T-helper 2 cell treated with Interferon-gamma antibody and Interleukin-4, amounts not matched to agents 5 μg/mL and 100 μg/mL, for 36 hours (primary cell): ENCODE data around the gene IDH3B.
"Not testable (repeated sequence)": the region's sequence is repeated elsewhere in the genome, so short reads cannot be mapped to it uniquely, and the experiment has no call there.

Source experiments
- DNase-seq: peaks from one replicate; pipeline ENCODE4 v3.0.0; 2021; ENCODE audit warnings: low spot score
- H3K27ac Mint-ChIP-seq: one replicate; pipeline ENCODE4 v1.8.0; 2021; ENCODE audit warnings: mild to moderate bottlenecking, mixed read lengths
- H3K27me3 Mint-ChIP-seq: one replicate; pipeline ENCODE4 v1.8.0; 2021; ENCODE audit warnings: low read depth, mixed read lengths
- H3K36me3 Mint-ChIP-seq: one replicate; pipeline ENCODE4 v1.8.0; 2021; ENCODE audit warnings: low read depth, mixed read lengths
- H3K4me1 Mint-ChIP-seq: one replicate; pipeline ENCODE4 v1.8.0; 2021; ENCODE audit warnings: low read depth, mixed read lengths
- H3K4me3 Mint-ChIP-seq: one replicate; pipeline ENCODE4 v1.8.0; 2022; ENCODE audit warnings: mild to moderate bottlenecking, moderate library complexity, mixed read lengths
- H3K9me3 Mint-ChIP-seq: one replicate; pipeline ENCODE4 v1.8.0; 2021; ENCODE audit warnings: mixed read lengths

The IDH3B gene

DNA sequence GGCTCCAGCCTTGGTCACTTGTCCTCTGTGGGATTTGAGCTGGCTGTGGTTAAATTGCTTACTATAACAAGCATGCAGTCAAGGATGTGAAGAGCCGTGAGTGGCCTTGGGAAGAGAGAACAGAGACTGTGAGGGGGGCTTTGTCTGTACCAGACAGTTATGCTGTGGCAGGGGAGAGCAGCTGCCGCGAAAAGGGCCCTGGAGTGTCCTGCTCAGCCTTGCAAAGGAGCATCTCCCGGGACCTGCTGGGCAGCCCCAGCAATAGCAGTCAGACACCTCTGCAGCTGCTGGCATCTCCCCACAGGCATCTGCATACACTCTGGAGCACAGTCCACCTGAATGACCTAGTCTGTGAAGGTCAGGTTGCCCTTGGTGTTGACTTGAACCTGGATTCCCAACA lies 34.9 kb upstream of the IDH3B start:
- H3K27ac Mint-ChIP-seq = no peak overlapping the region
- DNase-seq = no peak

DNA sequence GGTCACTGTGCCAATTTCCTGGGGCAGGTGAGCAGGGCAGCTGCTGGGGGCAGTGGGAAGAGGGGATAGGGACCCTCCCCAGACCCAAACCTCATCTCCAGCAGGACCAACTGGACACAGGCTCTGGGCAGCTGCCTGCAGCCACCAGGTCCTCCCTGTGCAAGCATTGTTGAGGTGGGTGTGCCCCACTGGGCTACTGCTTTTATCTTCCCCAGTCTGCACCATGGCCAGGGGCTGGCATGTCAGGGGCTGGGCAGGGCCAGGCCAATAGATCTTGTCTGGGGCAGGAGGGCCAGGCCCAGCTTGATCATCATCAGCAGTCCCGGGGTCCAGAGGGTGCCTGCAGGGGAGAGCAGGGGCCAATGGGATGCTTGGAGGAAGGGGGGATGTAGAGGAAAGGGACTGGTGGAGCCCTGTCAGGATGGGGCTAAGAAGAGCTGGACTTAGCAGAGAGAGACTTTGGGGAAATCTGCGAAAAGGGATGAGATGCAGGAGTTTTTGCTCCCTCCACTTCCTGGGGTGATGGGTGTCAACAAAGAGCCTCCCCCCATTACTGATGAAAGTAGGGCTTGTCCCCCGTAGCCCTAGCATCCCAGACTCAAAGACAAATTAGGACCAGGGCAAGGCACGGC lies 34.3 kb upstream of the IDH3B start:
- Mint-ChIP-seq H3K4me3 (no peak overlapping the region), H3K27ac (no peak overlapping the region), H3K9me3 (no peaks in the 10 kb centered on the region), H3K36me3 (peaks cover 2% of the 10 kb centered on the region), H3K4me1 (peaks cover 3% of the 10 kb centered on the region), H3K27me3 (peaks cover 33% of the 10 kb centered on the region)
- DNase-seq = no peak

More for the DNA sequence above, 34.9 kb upstream of the IDH3B start:
- Mint-ChIP-seq H3K9me3 (no peaks in the 10 kb centered on the region), H3K4me1 (peaks cover 3% of the 10 kb centered on the region), H3K36me3 (peaks cover 2% of the 10 kb centered on the region), H3K4me3 (no peak overlapping the region), H3K27me3 (peaks cover 32% of the 10 kb centered on the region)

DNA sequence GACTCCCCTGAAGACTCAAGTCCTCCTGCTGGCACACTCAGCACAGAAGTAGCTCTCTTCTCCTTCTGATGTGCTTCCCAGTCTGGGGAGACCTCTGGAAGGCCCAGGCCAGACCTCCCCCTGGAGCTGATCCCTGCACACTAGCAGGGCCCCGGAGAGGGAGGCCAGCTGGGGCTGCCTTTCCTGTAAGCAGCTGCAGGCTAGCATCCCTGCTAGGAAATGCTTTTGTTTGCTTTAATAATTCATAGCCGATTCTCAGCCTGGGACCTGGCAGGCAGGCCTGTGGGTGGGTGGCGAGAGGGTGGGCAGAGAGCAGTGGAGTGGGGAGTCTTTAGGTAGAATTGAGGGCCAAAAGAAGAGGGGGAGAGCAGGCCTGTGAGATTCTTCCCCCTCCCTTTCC lies 33.8 kb upstream of the IDH3B start:
- peaks cover 2% of the 10 kb centered on the region for H3K36me3 Mint-ChIP-seq
- no peak overlapping the region for H3K27ac Mint-ChIP-seq
- no peak for DNase-seq
- no peak overlapping the region for H3K4me3 Mint-ChIP-seq
- H3K4me1 Mint-ChIP-seq = peaks cover 3% of the 10 kb centered on the region
- no peaks in the 10 kb centered on the region for H3K9me3 Mint-ChIP-seq
- H3K27me3 Mint-ChIP-seq = peaks cover 33% of the 10 kb centered on the region

DNA sequence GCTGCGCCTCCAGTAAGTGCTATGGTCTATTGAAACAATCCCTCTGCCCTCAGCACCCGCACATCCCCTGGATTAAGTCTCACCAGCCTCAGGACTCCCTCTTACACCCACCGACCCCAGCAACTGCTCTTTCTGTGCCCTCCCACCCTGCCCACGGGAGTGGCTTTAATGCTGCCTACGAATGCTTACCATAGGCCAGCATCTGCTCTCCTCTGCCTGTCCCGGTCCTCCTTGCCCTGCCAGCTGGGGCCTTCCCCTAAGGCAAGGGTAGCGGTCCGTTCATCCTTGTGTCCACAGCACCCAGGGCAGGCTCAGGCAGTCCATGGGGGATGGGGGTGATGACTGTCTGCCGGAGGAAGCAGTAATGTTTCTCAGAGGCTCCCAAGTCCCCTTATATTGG lies 32.6 kb upstream of the IDH3B start:
- Mint-ChIP-seq H3K4me3 (no peak overlapping the region), H3K27ac (no peak overlapping the region), H3K4me1 (peaks cover 8% of the 10 kb centered on the region), H3K9me3 (no peaks in the 10 kb centered on the region), H3K27me3 (peaks cover 39% of the 10 kb centered on the region), H3K36me3 (peaks cover 7% of the 10 kb centered on the region)
- DNase-seq = no peak

DNA sequence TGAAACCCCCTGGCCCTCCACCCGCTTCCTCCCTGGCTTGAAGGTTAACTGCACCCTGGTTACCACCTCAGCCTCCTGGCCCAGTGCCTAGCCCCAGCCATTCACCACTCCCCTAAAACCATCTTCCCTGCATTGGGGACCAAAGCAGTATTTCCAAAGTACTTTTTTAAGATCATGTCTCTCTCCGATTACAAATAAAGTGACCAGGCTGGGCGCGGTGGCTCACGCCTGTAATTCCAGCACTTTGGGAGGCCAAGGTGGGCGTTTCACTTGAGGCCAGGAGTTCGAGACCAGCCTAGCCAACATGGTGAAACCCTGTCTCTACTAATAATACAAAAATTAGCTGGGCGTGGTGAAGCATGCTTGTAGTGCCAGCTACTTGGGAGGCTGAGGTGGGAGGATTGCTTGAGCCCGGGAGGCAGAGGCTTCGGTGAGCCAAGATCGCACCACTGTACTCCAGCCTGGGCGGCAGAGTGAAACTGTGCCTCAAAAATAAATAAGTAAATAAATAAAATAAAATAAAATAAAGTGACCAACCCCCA lies 32.0 kb upstream of the IDH3B start:
- H3K9me3 Mint-ChIP-seq, H3K27ac Mint-ChIP-seq, H3K36me3 Mint-ChIP-seq, DNase-seq, H3K4me3 Mint-ChIP-seq: not testable (repeated sequence)
- Mint-ChIP-seq H3K4me1 (peaks cover 12% of the 10 kb centered on the region), H3K27me3 (peaks cover 45% of the 10 kb centered on the region)

DNA sequence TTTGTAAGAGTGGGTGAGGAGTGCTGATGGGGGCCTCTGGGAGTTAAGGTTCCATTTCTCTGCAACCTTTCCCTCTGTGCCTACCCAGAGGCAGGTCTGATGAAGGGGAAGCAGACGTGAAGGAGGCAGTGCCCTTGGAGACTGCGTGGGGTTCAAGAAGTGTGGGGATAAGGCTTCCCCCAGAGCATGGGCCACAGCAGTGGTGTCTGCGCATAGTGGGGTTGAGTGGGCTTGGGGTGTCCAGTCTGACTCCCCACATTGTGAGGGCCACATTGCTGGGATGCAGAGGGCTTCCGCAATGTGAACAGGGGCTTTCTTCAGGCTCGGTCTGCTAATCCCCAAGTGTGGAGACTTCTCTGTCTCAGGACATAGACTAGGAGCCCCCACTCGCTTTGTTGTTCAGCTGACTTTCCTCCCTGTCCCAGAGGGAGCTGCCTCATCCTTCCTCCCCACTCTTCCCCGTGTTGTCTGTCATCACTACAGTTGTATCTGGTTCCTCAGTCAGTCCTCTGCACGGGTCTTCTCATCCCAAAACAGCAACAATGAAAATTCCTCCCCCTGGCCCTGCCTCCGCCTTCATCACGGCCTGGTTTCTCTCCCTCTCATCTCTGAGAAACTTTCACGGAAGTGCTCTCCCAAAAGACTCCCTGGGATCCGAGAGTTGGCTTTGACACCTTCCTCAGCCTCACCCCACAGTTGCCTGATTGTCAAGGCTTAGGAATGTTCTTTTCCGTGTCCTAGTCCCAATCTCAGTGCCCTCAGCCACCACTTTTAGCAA lies 31.4 kb upstream of the IDH3B start:
- Mint-ChIP-seq H3K4me1 (peaks cover 12% of the 10 kb centered on the region), H3K27ac (no peak overlapping the region), H3K9me3 (no peaks in the 10 kb centered on the region), H3K4me3 (peak overlapping the region; percentile 67), H3K36me3 (peaks cover 8% of the 10 kb centered on the region), H3K27me3 (peaks cover 50% of the 10 kb centered on the region)
- no peak for DNase-seq

DNA sequence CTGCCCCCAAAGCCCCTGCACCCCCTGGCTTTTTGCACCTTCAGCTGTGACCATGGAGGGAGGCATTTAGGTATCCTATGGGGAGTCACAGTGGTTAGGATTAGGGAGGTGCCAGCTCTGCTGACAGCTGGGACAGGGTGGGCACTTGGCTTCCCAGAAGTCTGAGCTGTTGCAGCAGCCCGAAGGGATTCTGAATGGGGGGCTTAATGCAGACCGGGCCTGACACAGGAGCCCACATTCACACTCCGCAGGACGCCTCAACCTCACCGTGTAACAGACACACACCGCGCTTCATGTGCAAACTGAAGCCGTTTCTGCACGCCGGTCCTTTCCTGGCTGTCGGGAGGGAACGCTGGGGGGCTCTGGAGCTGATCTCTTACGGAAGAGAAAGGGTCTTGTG lies 30.5 kb upstream of the IDH3B start:
- H3K27me3 Mint-ChIP-seq = peaks cover 54% of the 10 kb centered on the region
- H3K4me3 Mint-ChIP-seq = no peak overlapping the region
- no peak overlapping the region for H3K27ac Mint-ChIP-seq
- no peaks in the 10 kb centered on the region for H3K9me3 Mint-ChIP-seq
- no peak for DNase-seq
- H3K4me1 Mint-ChIP-seq = peaks cover 12% of the 10 kb centered on the region
- peaks cover 8% of the 10 kb centered on the region for H3K36me3 Mint-ChIP-seq

DNA sequence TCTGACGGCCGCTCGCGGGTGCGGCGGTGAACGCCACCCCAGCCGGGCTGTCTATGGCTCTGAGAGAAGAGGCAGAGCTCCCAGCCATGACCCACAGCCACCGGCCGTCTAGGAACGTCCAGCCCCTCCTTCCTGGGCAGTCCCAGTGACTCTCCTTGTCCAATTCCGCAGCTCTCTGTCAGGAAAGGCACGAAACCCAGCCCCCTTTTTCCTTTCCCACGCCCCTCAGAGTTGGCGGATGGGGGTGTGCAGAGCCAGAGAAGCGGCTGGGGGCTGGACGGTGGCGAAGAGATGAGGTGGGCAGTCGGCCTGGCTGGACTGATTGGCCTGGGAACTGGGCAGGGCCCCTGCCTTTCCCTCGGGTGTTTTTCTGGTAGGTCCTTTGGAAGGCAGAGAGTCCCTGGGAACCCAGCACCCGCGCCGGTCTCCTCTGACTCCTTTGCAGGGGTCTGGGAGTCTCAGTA lies 30.0 kb upstream of the IDH3B start:
- H3K4me3 Mint-ChIP-seq = no peak overlapping the region
- no peaks in the 10 kb centered on the region for H3K9me3 Mint-ChIP-seq
- no peak for DNase-seq
- H3K27ac Mint-ChIP-seq = no peak overlapping the region
- peaks cover 13% of the 10 kb centered on the region for H3K4me1 Mint-ChIP-seq
- H3K36me3 Mint-ChIP-seq = peaks cover 8% of the 10 kb centered on the region
- peaks cover 57% of the 10 kb centered on the region for H3K27me3 Mint-ChIP-seq

DNA sequence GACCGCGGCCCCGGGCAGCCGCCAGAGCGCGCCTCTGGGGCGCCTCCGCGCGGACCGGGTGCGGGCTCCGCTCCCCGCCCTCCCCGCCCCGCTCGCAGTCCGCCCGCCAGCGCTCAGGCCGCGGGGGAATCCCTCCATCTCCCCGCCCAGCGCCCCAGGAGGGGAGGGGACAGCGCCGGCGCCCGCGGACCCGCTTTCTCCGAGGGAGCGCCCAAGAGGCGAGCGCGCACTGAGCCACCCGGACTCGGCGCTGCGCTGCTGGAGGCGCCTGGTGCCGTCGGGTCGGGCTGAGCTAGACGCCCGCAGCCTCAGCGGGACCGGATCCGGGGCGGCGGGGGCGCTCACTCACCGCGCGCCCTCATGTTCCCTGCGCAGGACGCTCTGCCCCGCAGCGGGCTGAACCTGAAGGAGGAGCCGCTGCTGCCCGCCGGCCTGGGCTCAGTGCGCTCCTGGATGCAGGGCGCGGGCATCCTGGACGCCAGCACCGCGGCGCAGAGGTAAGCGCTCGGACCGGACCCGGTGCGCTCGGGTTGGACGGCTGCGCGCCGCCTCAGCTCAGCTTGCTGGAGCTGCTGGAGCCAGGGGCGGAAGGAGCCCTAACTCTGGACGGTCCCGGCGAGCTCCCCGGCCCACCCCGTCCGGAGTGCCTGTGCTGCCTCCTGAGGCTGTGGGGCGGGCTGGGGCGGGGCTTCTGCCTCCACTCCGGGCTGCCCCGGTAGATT lies 29.4 kb upstream of the IDH3B start:
- H3K4me1 Mint-ChIP-seq = peaks cover 16% of the 10 kb centered on the region
- no peak overlapping the region for H3K27ac Mint-ChIP-seq
- H3K36me3 Mint-ChIP-seq = peaks cover 8% of the 10 kb centered on the region
- H3K9me3 Mint-ChIP-seq = no peaks in the 10 kb centered on the region
- DNase-seq = peak; percentile 61
- H3K4me3 Mint-ChIP-seq = no peak overlapping the region
- H3K27me3 Mint-ChIP-seq = peaks cover 57% of the 10 kb centered on the region

DNA sequence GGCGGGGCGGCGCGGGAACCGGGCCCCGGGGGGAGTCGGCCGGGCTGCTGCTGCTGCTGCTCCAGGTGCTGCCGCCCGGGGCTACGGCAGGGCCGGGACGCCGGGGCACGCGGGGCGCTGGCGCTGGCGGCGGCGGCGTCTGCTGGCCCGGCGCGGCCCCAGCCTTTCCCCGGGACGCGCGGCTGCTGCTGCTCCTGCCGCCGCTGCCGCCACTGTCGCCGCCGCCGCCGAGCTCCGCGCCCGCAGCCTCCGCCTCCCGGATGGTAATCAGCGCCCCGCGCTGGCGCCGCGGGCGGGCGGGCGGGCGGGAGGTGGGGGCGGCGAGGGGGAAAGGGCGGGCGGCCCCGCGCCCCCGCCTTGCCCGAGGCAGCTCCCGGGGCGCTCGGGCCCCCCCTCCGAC lies 28.9 kb upstream of the IDH3B start:
- Mint-ChIP-seq H3K27me3 (peaks cover 57% of the 10 kb centered on the region), H3K4me3 (no peak overlapping the region), H3K9me3 (no peaks in the 10 kb centered on the region), H3K27ac (no peak overlapping the region), H3K36me3 (peaks cover 8% of the 10 kb centered on the region), H3K4me1 (peaks cover 22% of the 10 kb centered on the region)
- no peak for DNase-seq

DNA sequence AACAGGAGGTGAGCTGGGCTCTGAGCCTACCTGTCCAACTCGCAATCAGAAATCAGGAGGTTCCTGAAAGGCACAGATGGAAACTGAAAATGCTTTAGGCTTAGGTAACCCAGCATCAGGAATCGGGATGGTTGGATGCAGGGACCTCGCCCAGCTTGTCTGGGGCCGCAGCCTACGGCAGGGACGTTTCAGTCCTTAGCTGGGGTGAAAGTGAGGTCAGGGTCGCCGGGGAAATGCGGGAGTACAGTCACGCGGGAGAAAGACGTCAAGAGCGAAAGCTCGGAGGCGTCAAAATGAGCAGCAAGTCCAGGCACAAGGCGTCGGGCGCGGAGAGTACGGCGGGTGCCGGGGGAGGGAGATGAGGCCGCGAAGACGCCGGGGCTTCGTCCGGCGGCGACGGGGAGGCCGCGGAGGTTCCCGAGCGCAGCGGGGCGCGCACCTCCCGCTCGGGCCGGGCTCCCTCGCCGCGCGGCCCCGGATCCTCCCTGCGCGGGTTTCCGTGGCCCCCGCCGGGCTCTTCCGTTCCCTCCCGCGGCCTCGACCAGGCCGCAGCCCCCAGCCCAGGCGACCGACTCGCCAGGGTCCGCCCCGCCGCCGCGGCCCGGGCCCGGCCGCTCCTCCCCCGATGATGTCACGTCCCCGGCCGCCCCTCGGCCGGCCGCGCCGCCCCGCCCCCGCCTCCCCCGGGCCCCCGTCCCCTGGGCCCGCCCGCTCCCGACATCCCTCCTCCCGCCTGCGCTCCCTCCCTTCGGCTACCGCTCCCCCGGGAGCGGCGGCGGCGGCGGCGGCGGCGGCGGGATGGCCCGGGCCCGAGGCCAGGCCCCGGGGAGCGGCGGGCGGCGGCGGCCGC lies 28.2 kb upstream of the IDH3B start, which contains the start of gene EBF4:
EBF4 (plus strand) TSS at position 745 of the 850 bp plus-strand sequence. CDS start 866 bp downstream, outside the sequence.
- peaks cover 8% of the 10 kb centered on the region for H3K36me3 Mint-ChIP-seq
- H3K27ac Mint-ChIP-seq = peak within 1 kb of the TSS; percentile 86
- peaks cover 27% of the 10 kb centered on the region for H3K4me1 Mint-ChIP-seq
- DNase-seq = peak; percentile 23
- peaks cover 57% of the 10 kb centered on the region for H3K27me3 Mint-ChIP-seq
- no peaks in the 10 kb centered on the region for H3K9me3 Mint-ChIP-seq
- peak within 1 kb of the TSS; percentile 96 for H3K4me3 Mint-ChIP-seq

DNA sequence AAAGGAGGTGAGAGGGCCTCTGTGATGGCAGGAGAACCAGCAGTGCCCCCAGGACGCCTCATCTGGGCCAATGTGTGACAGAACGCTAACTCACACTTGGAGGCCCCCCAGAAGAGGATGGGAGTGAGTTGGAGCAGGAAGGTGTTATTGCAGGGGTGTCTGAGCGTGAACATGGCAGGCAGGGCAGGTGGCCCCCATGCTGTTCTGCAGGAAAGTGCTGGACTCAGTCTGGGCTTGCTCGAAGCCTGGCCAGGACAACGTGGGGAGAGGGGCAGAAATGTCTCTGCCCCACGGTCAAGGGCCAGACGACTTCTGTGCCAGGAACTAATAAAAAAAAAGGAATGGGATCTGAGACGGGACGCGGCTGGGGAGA lies 27.6 kb upstream of the IDH3B start:
- H3K4me3 Mint-ChIP-seq = peak overlapping the region; percentile 96
- peaks cover 8% of the 10 kb centered on the region for H3K36me3 Mint-ChIP-seq
- DNase-seq = no peak
- peaks cover 53% of the 10 kb centered on the region for H3K27me3 Mint-ChIP-seq
- no peaks in the 10 kb centered on the region for H3K9me3 Mint-ChIP-seq
- H3K27ac Mint-ChIP-seq = peak overlapping the region; percentile 86
- H3K4me1 Mint-ChIP-seq = peaks cover 27% of the 10 kb centered on the region

DNA sequence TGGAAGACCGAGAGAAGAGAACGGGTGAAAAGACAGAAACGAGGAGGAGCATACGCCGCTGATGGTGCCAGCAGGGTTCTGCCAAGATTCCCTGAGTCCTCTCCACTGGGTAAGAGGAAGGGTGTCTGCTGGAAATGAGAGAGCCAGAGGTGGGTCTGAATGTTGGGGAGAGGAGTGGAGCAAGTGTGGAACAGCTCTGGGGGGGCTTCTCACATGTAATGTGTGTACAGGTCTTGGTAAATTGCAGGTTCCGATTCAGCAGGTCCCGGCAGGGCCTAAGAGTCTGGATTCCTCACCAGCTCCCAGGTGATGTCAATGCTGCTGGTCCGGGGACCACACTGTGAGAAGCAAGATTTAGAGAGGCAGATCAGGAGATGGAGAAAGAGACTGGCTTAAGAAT lies 27.1 kb upstream of the IDH3B start:
- Mint-ChIP-seq H3K4me1 (peaks cover 28% of the 10 kb centered on the region), H3K27me3 (peaks cover 49% of the 10 kb centered on the region), H3K36me3 (peaks cover 8% of the 10 kb centered on the region), H3K9me3 (no peaks in the 10 kb centered on the region), H3K27ac (peak overlapping the region; percentile 41), H3K4me3 (peak overlapping the region; percentile 96)
- no peak for DNase-seq
